HG02678 (cell line): ENCODE data around the gene DNASE1.
"Not testable (repeated sequence)": the region's sequence is repeated elsewhere in the genome, so short reads cannot be mapped to it uniquely, and the experiment has no call there.

Experiments
- ATAC-seq: cut with Tn5 transposase; IDR thresholded peaks from one replicate; pipeline ENCODE4 v1.9.1; 2021; ENCODE audit warnings: mild to moderate bottlenecking, moderate library complexity; ENCODE audit not compliant: unreplicated experiment

DNASE1 gene

DNA sequence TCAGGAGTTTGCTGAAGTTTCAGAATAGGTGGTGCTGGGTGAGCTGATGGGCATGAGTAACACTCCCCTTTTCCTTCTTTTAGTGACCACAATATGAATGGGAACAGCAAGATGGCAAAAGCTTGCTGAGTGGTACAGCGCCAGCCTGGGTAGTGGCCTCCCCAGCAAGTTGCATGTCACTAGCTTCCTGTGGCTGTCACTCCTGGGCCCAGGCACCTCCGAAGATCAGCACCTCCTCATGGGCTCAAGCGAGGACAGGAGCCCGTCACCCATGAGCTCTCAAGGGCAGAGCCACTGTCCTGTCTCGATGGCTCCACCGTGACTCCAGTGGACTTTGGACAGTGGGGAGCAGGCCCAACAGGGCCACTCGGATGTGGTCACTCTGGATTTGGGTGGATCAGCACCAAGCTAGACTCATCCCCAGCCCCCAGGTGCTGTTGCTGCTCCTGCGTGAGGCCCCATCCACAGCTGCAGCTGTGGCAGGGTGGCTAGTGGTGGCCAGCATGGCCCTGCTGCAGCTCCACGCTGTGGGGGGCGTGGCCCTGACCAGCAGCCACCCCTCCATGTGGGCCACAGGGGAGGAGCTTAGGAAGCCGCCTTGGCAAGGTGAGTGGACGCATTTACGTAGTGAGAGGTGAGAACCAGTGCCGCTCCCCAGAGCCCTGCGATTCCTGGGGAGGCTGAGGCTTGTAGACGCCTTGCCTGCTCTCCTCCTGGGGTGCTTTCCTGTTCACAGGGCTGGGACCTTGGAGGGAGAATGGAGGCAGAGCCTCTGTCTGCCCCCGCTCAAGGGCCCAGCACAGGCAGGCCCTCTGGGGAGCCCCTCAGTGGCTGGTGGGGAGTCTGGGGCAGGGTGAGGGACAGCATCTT lies 13.6 kb upstream of the DNASE1 start:
- ATAC-seq: no peak

DNA sequence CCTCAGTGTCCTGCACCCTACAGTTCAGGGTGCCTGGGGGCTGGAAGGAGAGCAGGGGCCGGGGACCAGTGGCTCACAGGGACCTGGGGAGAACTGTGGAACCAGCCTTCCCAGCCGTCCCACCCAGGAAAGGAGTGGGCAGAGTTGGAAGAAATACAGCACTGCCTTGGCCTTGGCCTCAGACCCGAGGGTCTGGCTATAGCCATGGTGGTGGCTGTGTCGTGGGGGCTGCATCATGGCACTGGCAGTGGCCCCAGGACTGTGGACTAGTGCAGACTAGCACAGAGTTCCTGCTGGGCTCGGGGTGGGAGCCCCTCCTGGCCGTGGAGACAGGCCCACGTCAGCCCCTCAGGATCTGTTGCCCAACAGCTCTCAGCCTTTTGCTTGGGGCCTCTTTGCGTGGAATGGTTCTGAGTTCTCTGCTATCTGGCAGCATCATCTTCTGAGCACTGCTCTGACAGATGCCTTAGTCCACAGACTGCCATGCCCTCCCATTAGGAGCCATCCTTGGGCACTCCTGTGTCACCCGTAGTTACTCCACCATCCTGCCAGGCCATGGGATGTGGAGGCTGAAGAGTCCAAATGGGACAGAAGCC lies 12.6 kb upstream of the DNASE1 start:
- ATAC-seq: no peak

GRCh38 chr16:3642397-3643094 lies 11.9 kb upstream of the DNASE1 start:
- no peak for ATAC-seq

GRCh38 chr16:3643095-3643730 lies 11.3 kb upstream of the DNASE1 start:
- no peak for ATAC-seq

DNA sequence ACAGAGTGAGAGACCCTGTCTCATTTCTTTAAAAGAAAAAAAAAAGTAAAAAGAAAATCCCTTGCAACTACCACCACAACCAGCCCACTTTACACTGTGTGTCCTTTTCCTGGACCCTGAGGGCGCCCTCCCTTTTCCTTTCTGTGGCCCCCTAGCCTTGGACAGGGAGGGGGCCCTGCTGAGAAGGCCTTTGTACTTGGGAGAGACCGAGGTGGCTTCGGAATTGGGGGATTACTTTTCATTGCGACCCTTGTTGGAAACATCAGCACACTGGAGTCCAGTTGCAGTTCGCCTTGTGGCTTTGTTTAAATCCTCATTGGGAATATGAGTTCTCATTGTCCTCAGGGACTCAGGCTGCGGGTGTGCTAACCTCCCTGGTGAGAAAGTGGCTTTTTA lies 9.4 kb upstream of the DNASE1 start:
- no peak for ATAC-seq

DNA sequence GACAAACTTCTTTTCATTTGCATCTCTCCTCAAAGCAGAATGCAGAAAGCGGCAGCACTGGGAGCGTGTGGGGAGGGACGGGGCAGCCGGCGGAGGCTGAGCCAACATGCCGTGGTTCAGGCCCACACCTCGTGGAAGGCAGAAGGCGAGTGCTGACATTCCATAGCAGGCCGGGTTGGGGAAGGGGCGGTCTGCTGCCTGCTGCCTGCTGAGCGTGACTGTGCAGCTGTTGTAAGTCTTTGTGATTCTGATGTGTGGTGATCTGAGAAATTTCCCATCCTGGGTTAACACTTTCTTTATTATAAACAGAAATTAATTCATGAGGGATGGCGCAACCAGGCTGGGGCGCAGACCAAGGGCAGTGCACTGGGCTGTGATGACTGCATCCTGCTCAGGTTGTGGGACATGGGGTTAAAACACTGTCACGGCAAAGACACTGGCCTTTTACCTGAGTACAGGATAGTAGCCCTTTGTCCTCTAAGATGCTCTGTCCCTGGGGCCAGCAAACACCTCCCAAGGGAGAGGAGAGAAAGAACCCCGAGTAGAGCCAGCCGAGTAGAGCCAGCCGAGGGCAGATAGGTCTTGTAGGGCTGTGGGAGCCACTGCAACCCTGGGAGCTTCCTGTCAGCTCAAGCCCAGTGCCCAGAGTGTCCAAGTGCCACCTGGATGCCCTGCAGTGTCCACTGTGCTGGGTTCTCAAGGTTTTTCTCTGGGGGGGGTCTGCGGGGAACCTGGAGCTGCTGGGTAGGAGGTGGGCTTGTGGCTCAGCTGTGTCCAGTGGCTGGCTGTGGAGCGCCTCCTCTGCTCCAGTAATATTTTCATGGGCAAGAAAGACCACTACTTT lies 8.8 kb upstream of the DNASE1 start:
- no peak for ATAC-seq

DNA sequence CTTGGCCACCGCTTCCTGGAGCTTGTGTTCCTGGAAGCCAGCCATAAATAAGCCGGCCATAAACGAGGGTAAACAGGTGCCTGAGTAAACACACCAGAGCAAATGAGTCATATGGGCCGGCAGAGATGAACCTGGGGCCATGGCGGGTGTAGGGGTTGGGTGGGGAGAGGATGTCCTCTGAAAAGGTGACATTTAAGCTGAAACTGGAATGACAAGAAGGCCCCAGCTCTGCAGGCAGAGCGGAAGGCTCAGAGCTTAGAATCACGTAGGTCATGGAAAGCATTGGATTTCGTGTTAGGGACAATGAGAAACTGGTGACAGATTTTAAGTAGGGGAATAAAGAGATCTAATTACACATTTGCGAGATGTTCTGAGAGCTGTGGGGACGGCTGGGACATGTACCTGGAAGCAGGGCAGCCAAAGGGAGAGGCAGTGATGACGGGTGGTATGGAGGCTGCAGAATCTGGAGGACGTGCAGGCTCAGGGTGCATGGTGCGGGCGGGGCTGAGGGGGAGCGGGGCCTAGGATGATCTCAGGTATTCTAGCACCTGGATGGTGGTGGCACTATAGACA lies 8.1 kb upstream of the DNASE1 start:
- no peak for ATAC-seq

DNA sequence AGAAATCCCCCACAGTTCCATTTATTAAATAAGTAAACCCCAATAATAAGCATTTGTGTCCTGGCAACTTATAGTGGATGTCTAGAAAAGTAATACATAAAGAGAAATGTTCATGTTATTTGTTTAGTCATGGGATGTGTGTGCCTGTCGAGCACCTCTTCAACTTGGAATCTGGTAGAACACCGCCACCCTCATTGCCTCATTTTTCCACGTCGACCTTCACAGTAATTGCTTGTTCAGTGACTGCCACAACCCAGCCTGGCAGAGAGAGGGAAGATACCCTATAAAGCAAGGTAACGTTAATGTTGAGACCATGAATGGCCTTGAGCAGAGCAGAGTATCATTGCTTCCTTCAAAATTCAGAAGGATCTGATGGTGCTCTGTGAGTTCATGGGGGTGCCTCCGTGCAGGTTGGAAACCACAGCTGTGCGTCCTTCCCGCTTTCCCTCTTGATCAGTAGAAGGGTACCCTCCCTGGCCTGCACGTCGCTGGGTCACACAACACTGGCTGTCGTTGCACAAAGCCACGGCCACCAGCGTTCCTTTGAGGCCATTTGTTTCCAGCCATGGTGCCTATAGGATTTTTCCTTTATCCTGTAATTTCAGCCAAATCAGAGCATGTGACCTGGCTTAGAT lies 3.7 kb upstream of the DNASE1 start:
- no peak for ATAC-seq

DNA sequence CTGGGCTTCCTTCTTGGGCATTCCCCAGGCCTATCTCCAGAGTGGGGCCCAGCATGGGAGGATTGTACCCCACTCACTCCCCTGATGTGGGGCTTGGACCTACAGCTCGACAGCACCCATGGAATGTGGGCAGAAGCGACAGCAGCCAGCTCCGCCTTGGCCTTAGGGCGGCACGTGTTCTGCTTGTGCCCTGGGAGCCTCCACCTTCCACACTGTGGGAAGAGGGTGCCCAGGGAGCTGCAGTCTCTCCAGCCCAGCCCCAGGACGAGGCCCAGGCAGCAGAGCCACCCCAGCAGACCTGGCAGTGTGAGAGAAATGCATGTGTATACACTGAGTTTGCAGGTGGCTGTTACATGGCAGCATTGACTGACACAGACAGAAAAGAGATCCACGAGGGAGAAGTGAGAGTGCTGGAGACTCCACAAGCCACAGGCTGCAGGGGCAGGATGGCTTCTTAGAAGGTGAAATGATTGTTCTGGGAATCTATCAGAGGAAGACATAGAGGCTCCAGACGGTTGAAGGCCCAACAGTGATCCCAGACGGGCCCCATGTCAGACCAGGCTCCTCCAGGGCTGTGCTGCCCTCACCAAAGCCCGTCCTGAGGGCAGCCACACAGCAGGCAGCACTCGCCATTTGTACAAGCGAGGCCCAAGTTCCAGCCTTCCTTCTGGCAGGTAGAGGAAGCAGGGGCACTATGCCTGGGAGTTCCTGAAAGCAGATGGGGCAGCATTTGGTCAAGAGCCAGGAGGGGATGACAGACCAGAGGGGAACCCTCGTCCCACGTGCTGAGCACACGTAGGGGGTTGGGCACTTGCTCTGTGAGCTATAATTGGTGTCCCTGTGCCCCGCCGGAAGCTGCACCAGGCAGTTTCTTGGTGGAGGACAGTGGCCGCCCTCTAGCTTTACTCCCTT lies 2.8 kb upstream of the DNASE1 start:
- no peak for ATAC-seq

DNA sequence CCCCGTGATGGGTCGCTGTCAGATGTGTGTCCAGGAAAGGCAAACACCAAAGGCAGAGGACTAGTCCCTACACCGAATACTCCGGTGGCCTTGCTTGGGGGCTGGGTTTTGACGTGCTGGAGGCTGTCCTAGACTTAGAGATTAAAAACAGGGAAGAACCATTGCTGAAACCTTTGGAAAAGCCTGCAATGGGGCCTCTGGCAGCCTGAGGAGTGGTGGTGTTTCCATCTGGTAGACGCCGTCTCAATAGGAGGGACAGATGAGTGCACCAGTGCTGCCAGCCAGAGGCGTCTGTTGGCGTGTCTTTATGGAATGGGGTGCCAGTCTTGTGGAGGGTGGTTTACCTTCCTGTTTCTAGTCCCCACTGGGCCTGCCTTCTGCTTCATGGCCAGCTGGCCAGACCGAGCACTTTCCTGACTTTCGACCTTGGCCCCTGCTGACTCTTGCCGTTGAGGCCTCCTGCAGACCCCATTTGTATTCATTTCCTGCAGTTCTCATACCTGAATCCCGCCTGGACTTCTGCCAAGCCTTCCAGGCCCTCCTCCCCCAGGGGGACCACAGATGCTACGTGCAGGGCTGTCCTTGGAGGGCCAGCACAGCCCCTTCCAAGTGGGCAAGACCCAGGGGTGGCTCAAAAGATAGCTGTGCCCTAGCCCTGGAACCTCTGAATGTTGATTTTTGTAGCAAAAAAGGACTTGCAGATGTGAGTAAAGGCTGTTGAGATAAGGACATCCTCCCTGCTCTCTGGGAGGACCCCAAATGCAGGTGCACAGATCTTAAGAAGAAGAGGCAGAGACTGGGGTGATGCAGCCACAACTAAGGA lies 1.9 kb upstream of the DNASE1 start:
- no peak for ATAC-seq

- ATAC-seq: no peak
Measured at GRCh38 chr16:3655030-3655395, 522 bp downstream of the DNASE1 start.

GRCh38 chr16:3655396-3656159 lies 1.1 kb downstream of the DNASE1 start:
- no peak for ATAC-seq

DNA sequence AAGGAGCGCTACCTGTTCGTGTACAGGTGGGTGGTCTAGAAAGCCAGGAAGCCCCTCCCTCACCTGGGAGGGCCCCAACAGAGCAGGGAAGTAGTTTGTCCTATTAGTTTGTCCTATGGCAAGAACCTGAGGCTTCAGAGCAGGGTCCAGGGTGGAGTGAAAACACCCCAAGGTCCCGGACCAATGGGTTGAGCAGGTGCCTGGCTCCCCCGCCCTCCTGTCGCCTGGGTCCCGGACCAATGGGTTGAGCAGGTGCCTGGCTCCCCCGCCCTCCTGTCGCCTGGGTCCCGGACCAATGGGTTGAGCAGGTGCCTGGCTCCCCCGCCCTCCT lies 1.6 kb downstream of the DNASE1 start:
- not testable (repeated sequence) for ATAC-seq

DNA sequence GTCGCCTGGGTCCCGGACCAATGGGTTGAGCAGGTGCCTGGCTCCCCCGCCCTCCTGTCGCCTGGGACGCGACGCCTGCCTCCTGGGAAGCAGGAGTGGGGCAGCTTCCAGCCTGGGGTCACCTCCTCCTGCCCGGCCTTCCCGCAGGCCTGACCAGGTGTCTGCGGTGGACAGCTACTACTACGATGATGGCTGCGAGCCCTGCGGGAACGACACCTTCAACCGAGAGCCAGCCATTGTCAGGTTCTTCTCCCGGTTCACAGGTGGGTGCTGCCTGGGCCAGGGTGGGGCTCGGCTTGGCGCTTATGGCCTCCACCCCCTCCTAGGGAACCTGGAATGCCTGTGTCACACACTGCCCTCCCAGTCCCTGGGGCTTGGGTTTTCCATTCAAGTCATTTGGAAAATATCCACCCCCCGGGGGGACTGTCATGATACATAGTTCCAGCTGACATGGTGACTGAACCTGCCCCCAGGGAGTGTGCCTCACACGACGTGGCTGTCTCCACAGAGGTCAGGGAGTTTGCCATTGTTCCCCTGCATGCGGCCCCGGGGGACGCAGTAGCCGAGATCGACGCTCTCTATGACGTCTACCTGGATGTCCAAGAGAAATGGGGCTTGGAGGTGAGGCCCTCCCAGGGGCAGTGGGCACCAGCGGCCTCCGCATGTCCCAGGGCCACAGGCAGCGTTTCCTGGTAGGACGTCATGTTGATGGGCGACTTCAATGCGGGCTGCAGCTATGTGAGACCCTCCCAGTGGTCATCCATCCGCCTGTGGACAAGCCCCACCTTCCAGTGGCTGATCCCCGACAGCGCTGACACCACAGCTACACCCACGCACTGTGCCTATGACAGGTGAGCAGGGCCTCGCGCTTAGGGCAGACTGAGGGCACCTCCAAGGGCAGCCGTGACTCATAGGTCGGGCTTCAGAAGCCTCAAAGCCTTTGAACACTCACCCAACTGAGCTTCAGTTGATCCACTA lies 2.3 kb downstream of the DNASE1 start:
- no peak for ATAC-seq

- ATAC-seq: no peak
Measured at GRCh38 chr16:3659251-3659650, 4.8 kb downstream of the DNASE1 start.

- no peak for ATAC-seq
Measured at GRCh38 chr16:3661311-3661710, 6.8 kb downstream of the DNASE1 start.
